Measurements from ENCODE around the gene KRCC1.

GRCh38 chr2:88019985-88020384 is 35.6 kb downstream of the KRCC1 start:
- TF ChIP-seq GATA2 (IDR thresholded peaks at IDR 0.05; ENCODE audit: low read depth, low read length): no peak
- no peak for TF ChIP-seq GATA3 (IDR thresholded peaks at IDR 0.05; ENCODE audit: low read depth, low read length)
